T-cell (primary cell): ENCODE measurements around the gene SERPING1. TPM values are rescaled to one million over a fixed set of nuclear protein-coding genes. Genes with fewer than 3 reads are reported as not detected.
A peak's percentile ranks its signal among the peaks of the same experiment; 100 is the strongest.

ENCODE experiments used
- ATAC-seq, 4 experiments: fragments of 200-7000 bp in 3 of 4; fragments of 150-1000 bp in 1 of 4; cut with Tn5 transposase; replicated peaks in 1 of 4; 1 replicate in 3 of 4; 2 replicates in 1 of 4; pipeline ENCODE4 v1.10.0; 2021; ENCODE audit warnings: moderate library complexity in 3 of 4, mild to moderate bottlenecking in 2 of 4, moderate number of reproducible peaks in 1 of 4
- CTCF ChIA-PET, 2 donors: fragments of 300-600 bp; sonication (Branson Sonifier 250); formaldehyde crosslinking; loops; one replicate each; lab custom pipeline; 2022; ENCODE audit warnings: antibody characterized with exemption in 2 of 2; lab: Charles Lee
- POLR2A ChIA-PET, 2 donors: fragments of 300-600 bp; sonication (Branson Sonifier 250); formaldehyde crosslinking; loops; one replicate each; lab custom pipeline; 2022; ENCODE audit warnings: antibody characterized with exemption in 2 of 2; lab: Charles Lee
- DNase-seq, 35 experiments: peaks; one replicate each; pipeline versions ENCODE4 v3.0.0 to v3.0.0-alpha.2; 2013 to 2023
- H3K27ac ChIP-seq: one replicate; pipeline ENCODE4 v1.5.1; 2013; ENCODE audit warnings: low read length
- H3K27me3 ChIP-seq, 2 experiments: replicated peaks in 1 of 2; 1 replicate in 1 of 2; 2 replicates in 1 of 2; pipeline versions ENCODE4 v1.6.1 to v1.7.0; 2013; ENCODE audit warnings: low read length in 1 of 2, mixed read lengths in 1 of 2; ENCODE audit not compliant: control insufficient read depth in 2 of 2, insufficient read depth in 2 of 2; ENCODE audit errors: extremely low read depth in 1 of 2
- H3K36me3 ChIP-seq, 2 donors: 1 replicate in 1 of 2; 2 replicates in 1 of 2; pipeline versions ENCODE4 v1.6.1 to v1.7.0; 2013; ENCODE audit warnings: low read length in 1 of 2; ENCODE audit not compliant: control insufficient read depth in 2 of 2, insufficient read depth in 1 of 2; ENCODE audit errors: extremely low read depth in 1 of 2
- H3K4me1 ChIP-seq, 2 experiments: 1 replicate in 1 of 2; 2 replicates in 1 of 2; pipeline versions ENCODE4 v1.6.1 to v1.7.0; 2013; ENCODE audit warnings: low read length in 2 of 2, mixed read lengths in 1 of 2; ENCODE audit not compliant: insufficient read depth in 2 of 2, control insufficient read depth in 1 of 2; ENCODE audit errors: extremely low read depth in 1 of 2
- H3K4me3 ChIP-seq, 2 donors: 1 replicate in 1 of 2; 2 replicates in 1 of 2; pipeline versions ENCODE4 v1.5.1 to v1.7.0; 2013; ENCODE audit warnings: mild to moderate bottlenecking in 2 of 2, low read length in 1 of 2, moderate library complexity in 1 of 2; ENCODE audit not compliant: control insufficient read depth in 1 of 2; ENCODE audit errors: extremely low read depth in 1 of 2
- H3K9me3 ChIP-seq: 2 replicates; pipeline ENCODE4 v1.7.0; 2013
- H3K27ac Mint-ChIP-seq, 2 donors: one replicate each; pipeline ENCODE4 v1.8.0; 2020 to 2021; ENCODE audit warnings: mild to moderate bottlenecking in 2 of 2, mixed read lengths in 2 of 2
- H3K27me3 Mint-ChIP-seq, 2 donors: one replicate each; pipeline ENCODE4 v1.8.0; 2021 to 2022; ENCODE audit warnings: mixed read lengths in 2 of 2
- H3K36me3 Mint-ChIP-seq: one replicate; pipeline ENCODE4 v1.8.0; 2021; ENCODE audit warnings: mixed read lengths
- H3K4me1 Mint-ChIP-seq, 3 donors: one replicate each; pipeline ENCODE4 v1.8.0; 2020 to 2022; ENCODE audit warnings: mixed read lengths in 3 of 3, mild to moderate bottlenecking in 1 of 3
- H3K4me3 Mint-ChIP-seq, 3 donors: one replicate each; pipeline ENCODE4 v1.8.0; 2020 to 2022; ENCODE audit warnings: mild to moderate bottlenecking in 3 of 3, mixed read lengths in 3 of 3, moderate library complexity in 3 of 3
- H3K9me3 Mint-ChIP-seq, 3 donors: one replicate each; pipeline ENCODE4 v1.8.0; 2020 to 2022; ENCODE audit warnings: mixed read lengths in 3 of 3
- WGBS: methylation state at CpG from one replicate; pipeline ENCODE4 v1.1.5; 2013; ENCODE audit warnings: missing lambda C conversion rate; ENCODE audit not compliant: insufficient coverage; 5-methylcytosine and 5-hydroxymethylcytosine counted together
- total RNA-seq, 35 experiments: library from RNA in 6 of 35; stranded (reverse) in 6 of 35; fragments of 120-200 nt in 1 of 35; gene quantifications; one replicate each; pipeline versions ENCODE4 v1.2.1 to v1.2.4 and lab custom pipeline; 2013 to 2026

SERPING1 gene
- total RNA-seq, 5 donors from 2014 or later (not counting 1 experiment from before 2014, with no cell fraction given) = 1.5 to 2.8 (median 1.9) TPM; not detected in 2

DNA sequence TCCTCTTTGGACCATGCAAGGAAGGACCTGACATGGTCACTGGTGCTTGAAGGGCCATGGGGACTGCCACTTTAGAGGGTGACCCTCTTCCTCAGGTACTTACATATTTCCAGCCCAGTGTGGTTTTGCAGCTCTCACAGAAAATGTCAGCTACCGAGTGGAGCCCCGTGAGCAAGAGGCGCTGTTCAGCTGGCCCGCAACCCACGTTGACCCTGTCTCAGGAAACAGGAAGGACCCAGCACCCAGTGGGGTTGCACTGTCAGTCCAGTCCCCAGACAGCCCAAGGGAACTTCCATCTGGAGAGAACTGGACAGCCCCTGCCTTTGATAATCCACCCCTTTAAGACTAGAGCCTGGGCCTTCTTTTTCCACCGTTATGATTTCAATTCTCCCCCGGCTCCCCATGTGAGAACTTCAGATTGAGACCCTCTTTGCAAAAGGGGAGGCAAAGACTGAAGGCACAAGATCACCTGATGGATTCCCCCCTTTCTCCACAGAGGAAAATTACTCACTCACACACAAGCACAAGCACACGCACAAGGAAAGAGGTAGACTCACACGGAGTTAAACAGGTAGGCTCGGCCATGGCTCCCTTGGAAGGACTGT, 48.8 kb downstream of the SERPING1 start:
- ATAC-seq = no peak
- Mint-ChIP-seq H3K36me3 (no peaks in the 10 kb centered on the region), H3K4me1 (peaks cover 39 to 55% (median 47%) of the 10 kb centered on the region in 3 donors), H3K9me3 (no peaks in the 10 kb centered on the region), H3K27me3 (peaks cover 32 to 58% of the 10 kb centered on the region in 2 donors), H3K27ac (no peak overlapping the region), H3K4me3 (peak overlapping the region in 1 of 3 donors; percentile 66)
- ChIA-PET CTCF (interaction anchor here in 1 of 2 donors (0.6 kb wide), 1 partner anchor 80 kb away, joined by 6 read pairs; no protein-coding TSS in a partner anchor), POLR2A (no interaction called here)
- no peaks in the 10 kb centered on the region for H3K9me3 ChIP-seq
- no peak overlapping the region for H3K4me3 ChIP-seq
- WGBS = 42% methylated on average over 7 of the region's 10 CpGs
- no peaks in the 10 kb centered on the region for H3K36me3 ChIP-seq
- peaks cover 9 to 55% of the 10 kb centered on the region in 2 experiments for H3K27me3 ChIP-seq
- peaks cover 28 to 43% of the 10 kb centered on the region in 2 experiments for H3K4me1 ChIP-seq
- DNase-seq = no peak
- H3K27ac ChIP-seq = no peak overlapping the region

DNA sequence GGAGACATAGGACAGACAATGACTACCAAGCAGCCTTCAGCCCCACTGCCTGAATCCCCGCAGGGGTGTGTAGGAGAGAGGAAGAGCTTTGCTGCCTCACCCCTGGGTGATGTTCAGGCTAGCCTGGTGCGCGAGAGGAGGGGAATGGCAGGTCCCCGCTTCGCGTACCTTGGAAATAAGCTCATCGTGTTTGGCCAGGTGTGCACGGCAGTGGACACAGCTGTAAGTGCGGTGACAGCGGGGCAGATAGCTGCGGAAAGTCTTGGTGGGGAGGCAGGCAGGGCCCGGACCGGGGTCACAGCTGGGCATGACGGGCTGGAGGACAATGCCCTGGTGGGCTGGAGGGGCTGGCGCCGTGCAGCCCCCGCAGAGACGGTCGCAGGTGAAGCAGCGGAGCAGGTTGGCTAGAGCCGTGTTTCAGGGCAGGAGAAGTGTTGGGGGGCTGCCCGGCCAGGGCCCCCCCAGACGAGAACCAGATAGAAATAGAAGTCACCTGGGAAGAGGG, 49.4 kb downstream of the SERPING1 start:
- H3K27me3 ChIP-seq = peaks cover 9 to 55% of the 10 kb centered on the region in 2 experiments
- Mint-ChIP-seq H3K27ac (no peak overlapping the region), H3K27me3 (peaks cover 32 to 58% of the 10 kb centered on the region in 2 donors), H3K36me3 (no peaks in the 10 kb centered on the region), H3K9me3 (no peaks in the 10 kb centered on the region), H3K4me3 (peak overlapping the region in 1 of 3 donors; percentile 66), H3K4me1 (peaks cover 39 to 55% (median 47%) of the 10 kb centered on the region in 3 donors)
- ATAC-seq = no peak
- ChIA-PET POLR2A (no interaction called here), CTCF (interaction anchor here (0.5 to 0.9 kb wide), 3 partner anchors 15 to 1903 kb away, joined by 4 to 6 read pairs (median 5); partner anchors contain the start of gene CTNND1 (in 1 of the 2))
- DNase-seq = peak in 1 of 35 experiments; percentile 19
- no peaks in the 10 kb centered on the region for H3K36me3 ChIP-seq
- no peak overlapping the region for H3K4me3 ChIP-seq
- peaks cover 28 to 43% of the 10 kb centered on the region in 2 experiments for H3K4me1 ChIP-seq
- 36% methylated on average over 17 of the region's 23 CpGs for WGBS
- H3K27ac ChIP-seq = no peak overlapping the region
- no peaks in the 10 kb centered on the region for H3K9me3 ChIP-seq

DNA sequence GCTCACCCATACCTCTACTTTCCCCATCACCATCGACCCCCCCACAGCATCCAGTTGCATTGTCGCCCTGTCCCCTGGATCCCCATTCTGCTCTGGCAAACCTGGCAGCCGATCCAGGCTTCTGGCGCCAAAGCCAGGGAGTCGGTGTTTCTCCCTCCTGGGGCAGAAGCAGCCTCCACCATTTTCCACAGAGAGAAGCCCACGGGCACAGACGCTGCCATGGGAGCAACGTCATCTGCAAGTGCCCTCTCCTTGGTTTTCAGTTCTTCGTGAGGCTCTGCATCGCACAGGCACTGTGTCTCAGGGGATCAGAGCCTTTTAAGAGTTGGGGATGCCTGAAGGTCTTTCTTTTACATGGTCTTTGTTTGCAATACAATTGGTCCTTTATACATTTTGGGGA, 49.9 kb downstream of the SERPING1 start:
- H3K4me1 Mint-ChIP-seq = peaks cover 39 to 59% (median 47%) of the 10 kb centered on the region in 3 donors
- H3K4me1 ChIP-seq = peaks cover 28 to 48% of the 10 kb centered on the region in 2 experiments
- H3K4me3 ChIP-seq = no peak overlapping the region
- H3K36me3 ChIP-seq = no peaks in the 10 kb centered on the region
- ChIA-PET CTCF (interaction anchor here (0.5 to 0.9 kb wide), 3 partner anchors 15 to 1902 kb away, joined by 4 to 6 read pairs (median 5); partner anchors contain the start of gene CTNND1 (in 1 of the 2)), POLR2A (no interaction called here)
- H3K9me3 Mint-ChIP-seq = no peaks in the 10 kb centered on the region
- 29% methylated on average over 10 of the region's 10 CpGs for WGBS
- H3K27ac ChIP-seq = no peak overlapping the region
- no peak overlapping the region for H3K27ac Mint-ChIP-seq
- no peaks in the 10 kb centered on the region for H3K36me3 Mint-ChIP-seq
- H3K27me3 ChIP-seq = peaks cover 9 to 55% of the 10 kb centered on the region in 2 experiments
- no peak for DNase-seq
- ATAC-seq = no peak
- peak overlapping the region in 1 of 3 donors; percentile 66 for H3K4me3 Mint-ChIP-seq
- no peaks in the 10 kb centered on the region for H3K9me3 ChIP-seq
- H3K27me3 Mint-ChIP-seq = peaks cover 32 to 58% of the 10 kb centered on the region in 2 donors

DNA sequence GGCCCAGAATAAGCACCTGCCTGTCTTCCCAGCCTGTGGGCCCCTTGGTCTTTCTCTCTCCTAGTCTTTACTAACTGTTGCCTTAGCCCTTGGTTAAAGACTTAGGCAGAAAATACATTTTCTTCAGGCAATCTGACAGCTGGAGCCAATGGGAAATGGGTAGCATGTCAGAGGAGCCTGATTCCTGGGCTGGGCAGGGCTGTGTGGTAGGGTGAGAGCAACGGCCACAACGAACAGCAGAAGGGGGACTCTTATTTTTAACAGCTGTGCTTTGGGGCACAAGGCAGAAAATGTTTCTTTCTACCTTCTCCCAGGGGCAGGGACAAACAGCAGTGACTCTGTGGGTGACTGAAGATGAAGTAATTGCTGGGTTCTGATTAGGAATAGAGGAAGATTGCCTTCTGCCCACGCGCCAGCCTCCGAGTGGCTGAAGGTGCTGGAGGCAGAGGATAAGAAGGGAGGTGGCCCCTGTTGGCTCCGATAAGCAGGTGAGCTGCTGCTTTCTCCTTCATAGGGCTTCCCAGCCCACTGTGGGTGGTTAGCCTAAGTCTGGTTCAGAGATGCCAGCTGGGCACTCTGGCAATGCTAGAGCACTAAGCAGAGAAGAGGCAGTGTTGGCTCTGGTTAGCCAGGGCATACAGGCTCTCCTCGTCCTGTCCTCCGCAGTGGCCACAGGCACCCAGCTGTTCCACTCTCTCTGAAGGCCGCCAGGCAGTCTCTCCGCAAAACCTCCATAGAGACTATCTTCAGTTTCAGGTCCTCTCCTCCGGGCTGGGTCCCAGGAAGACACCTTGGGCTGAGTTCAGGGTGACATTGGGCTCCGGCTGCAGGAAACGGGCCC, 50.7 kb downstream of the SERPING1 start:
- Histone ChIP-seq H3K4me3 (peak overlapping the region in 1 of 2 donors; percentile 10), H3K9me3 (no peaks in the 10 kb centered on the region), H3K4me1 (peaks cover 28 to 50% of the 10 kb centered on the region in 2 experiments), H3K36me3 (no peaks in the 10 kb centered on the region), H3K27me3 (peaks cover 9 to 55% of the 10 kb centered on the region in 2 experiments), H3K27ac (no peak overlapping the region)
- POLR2A ChIA-PET = no interaction called here
- DNase-seq (peak in 1 of 35 experiments; percentile 22), ATAC-seq (no peak)
- Mint-ChIP-seq H3K27me3 (peaks cover 32 to 55% of the 10 kb centered on the region in 2 donors), H3K36me3 (no peaks in the 10 kb centered on the region), H3K27ac (peak overlapping the region in 1 of 2 donors; percentile 87), H3K9me3 (no peaks in the 10 kb centered on the region), H3K4me3 (peak overlapping the region; percentile 83 to 89 (median 87)), H3K4me1 (peaks cover 44 to 64% (median 55%) of the 10 kb centered on the region in 3 donors)
- CTCF ChIA-PET = interaction anchor here (0.6 to 1.2 kb wide), 3 partner anchors 9 to 131 kb away, joined by 3 to 5 read pairs (median 4); partner anchors contain the start of genes CLP1 (in 1 of the 2) and UBE2L6 (in 1 of the 2)
- 45% methylated on average over 11 of the region's 13 CpGs for WGBS

DNA sequence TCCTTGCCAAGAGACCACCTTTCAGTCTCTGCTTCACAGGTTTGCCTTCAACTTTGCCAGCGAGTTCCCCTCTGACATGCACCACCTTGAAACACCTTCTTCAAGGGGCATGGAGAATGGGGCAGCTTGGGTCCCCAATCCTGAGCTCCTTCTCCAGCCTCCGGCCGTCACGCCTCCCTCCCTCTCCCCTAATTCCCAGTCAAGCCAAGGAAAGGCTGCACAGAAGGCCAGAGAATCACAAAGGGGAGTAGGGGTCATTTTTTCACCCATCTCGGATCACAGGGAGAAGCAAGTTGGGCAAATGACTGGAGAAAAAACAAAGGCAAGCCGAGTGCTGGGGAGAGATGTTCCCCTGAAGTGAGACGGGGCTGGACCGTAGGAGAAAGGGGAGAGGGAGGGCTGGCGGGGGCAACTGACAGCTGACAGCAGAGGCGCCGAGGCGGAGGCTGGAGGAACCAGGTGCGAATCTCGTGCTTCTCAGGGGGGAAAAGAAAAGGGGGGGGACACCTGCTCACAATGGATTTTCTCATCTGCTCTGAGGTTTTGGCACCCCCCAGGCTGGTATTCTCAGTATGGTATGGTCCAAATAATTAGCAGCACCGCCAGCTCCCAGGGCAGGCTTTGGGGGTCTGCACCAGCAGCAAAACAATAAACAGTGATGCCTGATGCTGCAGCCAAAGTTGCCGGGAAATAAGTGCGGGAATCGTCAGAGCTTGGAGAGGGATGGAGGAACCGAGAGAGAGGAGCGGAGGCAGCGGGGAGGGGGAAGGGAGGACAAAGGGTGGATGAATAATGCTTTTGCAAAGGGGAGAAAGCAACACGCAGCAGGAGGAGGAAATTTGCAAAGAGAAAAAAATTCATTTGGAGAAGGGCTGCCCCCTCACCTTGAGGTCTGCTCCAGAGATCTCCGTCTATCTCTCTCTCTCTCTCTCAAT, 51.6 kb downstream of the SERPING1 start:
- Histone ChIP-seq H3K4me1 (peaks cover 28 to 50% of the 10 kb centered on the region in 2 experiments), H3K4me3 (peak overlapping the region; percentile 39 to 80), H3K27me3 (peaks cover 9 to 55% of the 10 kb centered on the region in 2 experiments), H3K36me3 (no peaks in the 10 kb centered on the region), H3K9me3 (no peaks in the 10 kb centered on the region), H3K27ac (no peak overlapping the region)
- ATAC-seq (peak in 3 of 4 experiments; percentile 3 to 10 (median 7)), DNase-seq (peak in 5 of 35 experiments; percentile 20 to 52 (median 41))
- no peaks in the 10 kb centered on the region for H3K9me3 Mint-ChIP-seq
- ChIA-PET POLR2A (no interaction called here), CTCF (interaction anchor here (0.6 to 1.2 kb wide), 4 partner anchors 9 to 975 kb away, joined by 3 to 5 read pairs (median 4); partner anchors contain the start of genes CLP1 (in 1 of the 2) and UBE2L6 (in 1 of the 2))
- H3K4me3 Mint-ChIP-seq = peak overlapping the region; percentile 83 to 89 (median 87)
- H3K27ac Mint-ChIP-seq = peak overlapping the region; percentile 87 to 90
- H3K27me3 Mint-ChIP-seq = peaks cover 28 to 48% of the 10 kb centered on the region in 2 donors
- no peaks in the 10 kb centered on the region for H3K36me3 Mint-ChIP-seq
- 14% methylated on average over 13 of the region's 23 CpGs for WGBS
- H3K4me1 Mint-ChIP-seq = peaks cover 47 to 66% (median 56%) of the 10 kb centered on the region in 3 donors
